Activated CD4-positive, alpha-beta T cell treated with anti-CD3 and anti-CD28 coated beads for 4 hours (primary cell): ENCODE results near the gene F7.
"Not testable (repeated sequence)": the region's sequence is repeated elsewhere in the genome, so short reads cannot be mapped to it uniquely, and the experiment has no call there.

Experiments
- DNase-seq, 2 donors: peaks; one replicate each; pipeline ENCODE4 v3.0.0-alpha.2; 2020

F7 gene

DNA sequence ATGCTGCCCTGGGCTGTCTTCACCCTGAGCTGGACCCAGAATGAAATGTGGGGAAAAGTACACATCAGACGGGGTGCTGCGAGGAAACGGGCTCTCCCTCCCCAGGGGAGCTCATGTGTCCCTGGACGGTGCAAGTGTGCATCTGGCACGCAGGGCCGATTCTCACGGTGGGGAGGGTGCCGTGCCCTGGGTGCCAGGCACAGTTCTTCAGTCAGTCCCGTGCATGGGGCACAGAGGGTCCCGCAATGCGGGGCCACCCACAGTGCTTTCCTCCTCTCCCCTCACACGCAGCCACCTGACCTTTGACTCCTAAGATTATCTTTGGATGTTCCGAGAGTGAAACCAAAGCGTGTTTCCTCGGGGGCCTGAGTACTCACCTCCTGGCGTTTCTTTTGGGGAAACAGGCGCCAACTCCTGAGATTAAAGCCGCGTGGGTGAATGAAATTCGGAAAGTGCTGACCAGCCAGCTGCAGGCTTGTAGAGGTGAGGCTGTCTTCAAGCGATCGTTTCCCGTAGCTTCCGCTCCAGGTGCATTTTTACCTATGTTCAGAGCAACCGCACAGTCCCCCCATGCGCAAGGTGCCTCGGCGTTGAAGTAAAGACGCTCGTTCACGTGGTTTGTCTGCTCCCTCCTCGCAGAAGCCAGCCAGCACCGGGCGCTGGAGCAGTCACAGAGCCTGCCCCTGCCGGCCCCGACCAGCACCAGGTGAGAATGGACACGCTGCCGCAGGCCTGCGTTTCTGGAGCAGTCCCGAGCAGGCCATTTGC is 17.5 kb upstream of the F7 start:
- DNase-seq, result no peak

- no peak for DNase-seq
Measured at GRCh38 chr13:113088691-113089020, 16.9 kb upstream of the F7 start.

DNA sequence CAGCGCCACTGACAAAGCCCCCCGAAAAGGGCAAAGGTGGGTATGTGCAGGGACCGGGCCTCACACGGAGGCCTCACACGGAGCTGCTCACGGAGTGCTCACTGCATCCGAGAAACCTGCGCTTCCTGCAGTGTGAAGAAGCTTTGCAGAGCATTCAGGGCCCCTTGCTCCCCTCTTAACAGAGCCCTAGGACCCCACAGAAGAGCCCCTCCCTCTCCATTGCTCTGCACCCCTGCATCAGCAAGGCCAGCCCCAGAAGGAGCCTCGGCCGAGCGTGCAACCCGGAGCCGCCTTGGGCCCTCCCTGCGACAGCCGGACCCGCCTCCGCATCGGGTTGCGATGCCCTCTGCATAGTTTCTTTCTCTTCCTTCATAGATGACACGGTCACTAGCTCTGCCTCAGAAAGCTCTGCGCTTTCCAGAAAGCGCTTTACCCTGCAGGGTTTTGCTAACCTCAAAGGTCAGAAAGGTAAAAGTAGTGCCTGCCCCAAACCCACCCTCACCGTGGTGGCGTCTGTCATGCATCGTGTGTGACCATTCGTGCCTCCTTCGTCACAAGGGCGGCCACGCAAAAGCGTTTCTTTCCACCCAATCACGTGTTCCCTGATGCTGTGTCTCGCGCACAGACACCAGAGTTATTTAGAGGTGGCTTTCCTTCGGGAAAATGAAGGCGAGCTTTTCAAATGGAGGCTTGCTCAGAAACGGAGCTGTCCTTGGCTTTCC is 15.7 kb upstream of the F7 start:
- DNase-seq, result no peak

DNA sequence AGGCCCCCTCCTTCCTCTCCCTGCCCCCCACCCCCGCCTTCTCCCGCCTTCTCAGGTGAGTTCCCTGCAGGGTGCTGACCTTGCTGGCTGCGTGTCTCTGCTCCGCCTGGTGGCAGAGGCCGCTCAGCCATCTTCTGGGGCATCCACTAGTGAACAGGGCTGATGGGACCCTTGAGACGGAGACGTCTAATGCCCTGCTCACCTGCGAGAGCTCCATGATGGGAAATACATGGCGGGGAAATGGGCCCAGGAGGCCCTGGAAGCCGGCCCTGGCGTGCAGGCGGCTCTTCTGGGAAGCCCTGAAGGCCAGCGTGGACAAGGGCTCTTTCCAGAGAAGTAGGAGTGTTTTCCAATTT is 15.2 kb upstream of the F7 start:
- no peak for DNase-seq

GRCh38 chr13:113090806-113091205 is 14.8 kb upstream of the F7 start:
- no peak for DNase-seq

- DNase-seq, result no peak
Measured at GRCh38 chr13:113091211-113091771, 14.3 kb upstream of the F7 start.

- no peak for DNase-seq
Measured at GRCh38 chr13:113091891-113092775, 13.5 kb upstream of the F7 start.

DNA sequence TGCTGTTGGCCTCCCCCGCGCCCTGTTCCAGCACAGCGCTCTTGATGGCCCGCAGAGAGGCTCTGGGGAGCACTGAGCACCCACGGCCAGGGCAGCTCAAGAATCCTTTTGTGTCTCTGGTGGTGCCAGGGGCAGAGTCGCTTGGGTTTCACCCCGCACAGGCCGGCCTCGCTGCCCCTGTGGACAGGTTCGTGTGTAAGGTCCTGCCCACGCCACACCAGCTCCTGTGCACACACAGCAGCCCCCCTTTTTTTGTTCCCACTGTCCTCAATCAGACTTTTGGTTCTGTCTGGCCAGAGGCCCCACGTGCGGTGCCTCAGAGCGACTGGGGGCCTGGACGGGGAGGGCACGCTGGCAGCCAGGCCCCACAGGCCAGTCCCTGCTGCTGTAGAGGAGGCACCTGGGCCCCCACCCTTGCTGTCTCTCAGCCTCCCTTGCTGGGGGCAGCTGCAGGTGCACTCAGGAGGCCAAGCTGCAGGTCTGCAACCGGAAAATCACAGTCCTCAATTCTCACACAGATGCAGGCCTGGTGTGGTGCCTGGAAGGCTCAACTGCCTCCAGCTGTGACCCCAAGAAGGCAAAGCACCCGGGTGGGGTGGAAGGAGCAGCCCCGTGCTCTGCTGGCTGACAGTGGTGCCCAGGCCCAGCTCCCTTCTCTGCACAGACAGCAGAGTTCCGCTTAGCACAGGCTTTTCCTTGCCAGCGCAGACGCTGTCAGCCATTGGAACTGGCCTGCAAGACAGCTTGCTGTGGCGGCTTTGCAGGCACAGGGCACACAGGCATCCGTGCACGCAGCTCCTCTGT is 12.6 kb upstream of the F7 start:
- no peak for DNase-seq

GRCh38 chr13:113093580-113094409 is 11.8 kb upstream of the F7 start:
- DNase-seq, result no peak

DNA sequence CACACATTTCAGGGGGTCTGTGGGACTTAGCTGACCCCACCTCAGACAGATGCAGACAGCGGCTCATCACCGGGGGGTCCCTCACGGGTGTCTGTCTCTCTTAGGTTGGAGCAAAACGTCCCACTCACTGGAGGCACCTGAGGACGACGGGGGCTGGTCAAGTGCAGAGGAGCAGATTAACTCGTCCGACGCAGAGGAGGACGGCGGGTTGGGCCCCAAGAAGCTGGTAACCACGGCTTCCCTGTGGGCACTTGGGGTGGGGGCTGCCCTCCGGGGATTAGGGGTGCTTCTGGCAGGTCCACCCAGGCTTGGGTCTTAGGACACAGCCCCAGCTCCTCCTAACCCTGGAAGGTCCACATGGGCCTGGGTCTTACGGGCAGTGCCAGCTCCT is 11.2 kb upstream of the F7 start:
- no peak for DNase-seq

DNA sequence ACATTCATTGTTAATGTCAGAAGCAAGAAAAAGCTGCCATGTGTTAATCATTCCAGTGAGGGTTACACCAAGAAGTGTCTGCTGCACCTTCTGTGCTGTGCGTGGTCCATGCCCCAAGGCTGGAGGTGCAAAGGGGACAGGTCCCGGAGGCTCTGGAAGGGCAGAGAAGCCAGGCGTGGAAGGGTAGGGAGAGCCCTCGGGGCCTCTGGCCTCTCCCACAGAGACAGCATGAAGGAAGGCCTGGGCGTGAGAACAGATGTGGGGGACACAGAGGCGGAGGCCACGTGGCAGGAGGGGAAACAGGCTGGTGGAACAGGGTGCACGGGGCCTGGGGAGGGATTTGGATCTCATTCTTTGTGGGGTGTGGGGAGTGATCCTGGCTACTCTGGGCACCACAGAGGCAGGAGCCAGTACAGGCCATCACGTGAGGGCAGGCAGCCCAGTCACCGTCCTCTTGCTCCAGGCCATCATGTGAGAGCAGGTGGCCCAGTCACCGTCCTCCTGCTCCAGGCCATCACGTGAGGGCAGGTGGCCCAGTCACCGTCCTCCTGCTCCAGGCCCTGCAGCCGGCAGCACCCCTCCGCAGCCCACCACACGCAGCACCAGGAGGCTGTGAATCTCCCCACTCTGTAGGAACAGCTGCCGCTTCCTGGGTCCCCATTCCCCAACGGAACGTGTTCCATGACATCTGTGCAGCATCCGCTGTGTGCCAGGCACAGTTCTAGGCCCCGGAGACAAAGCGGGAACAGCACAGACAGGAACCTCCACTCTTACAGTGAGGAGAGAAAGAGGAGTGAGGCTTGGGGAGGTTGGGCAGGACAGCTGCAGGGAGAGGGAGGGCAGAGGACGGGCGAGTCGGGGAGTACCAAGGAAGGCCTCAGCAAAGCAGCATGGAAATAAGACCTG is 10.2 kb upstream of the F7 start:
- no peak for DNase-seq

GRCh38 chr13:113096052-113096744 is 9.4 kb upstream of the F7 start:
- no peak for DNase-seq

GRCh38 chr13:113096745-113097305 is 8.8 kb upstream of the F7 start:
- DNase-seq, result no peak

DNA sequence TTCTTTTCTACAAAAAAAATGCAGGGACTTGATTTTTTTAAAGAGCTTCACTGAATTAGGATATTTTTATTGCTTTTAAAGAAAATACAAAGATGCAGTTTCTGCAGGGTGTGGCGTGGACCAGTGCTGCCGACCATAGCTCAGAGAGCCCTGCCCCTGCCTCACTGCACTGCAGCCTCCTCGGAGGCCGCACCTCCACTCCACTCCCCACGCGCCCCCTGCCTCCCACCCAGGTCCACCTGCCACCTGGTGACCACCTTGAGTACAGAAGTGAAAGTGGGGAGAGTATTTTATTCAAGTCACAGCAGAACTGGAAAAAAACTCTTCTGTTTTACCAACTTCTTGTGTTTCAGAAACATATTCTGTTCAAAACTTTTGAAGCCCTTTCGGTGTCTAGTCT is 7.9 kb upstream of the F7 start:
- no peak for DNase-seq

DNA sequence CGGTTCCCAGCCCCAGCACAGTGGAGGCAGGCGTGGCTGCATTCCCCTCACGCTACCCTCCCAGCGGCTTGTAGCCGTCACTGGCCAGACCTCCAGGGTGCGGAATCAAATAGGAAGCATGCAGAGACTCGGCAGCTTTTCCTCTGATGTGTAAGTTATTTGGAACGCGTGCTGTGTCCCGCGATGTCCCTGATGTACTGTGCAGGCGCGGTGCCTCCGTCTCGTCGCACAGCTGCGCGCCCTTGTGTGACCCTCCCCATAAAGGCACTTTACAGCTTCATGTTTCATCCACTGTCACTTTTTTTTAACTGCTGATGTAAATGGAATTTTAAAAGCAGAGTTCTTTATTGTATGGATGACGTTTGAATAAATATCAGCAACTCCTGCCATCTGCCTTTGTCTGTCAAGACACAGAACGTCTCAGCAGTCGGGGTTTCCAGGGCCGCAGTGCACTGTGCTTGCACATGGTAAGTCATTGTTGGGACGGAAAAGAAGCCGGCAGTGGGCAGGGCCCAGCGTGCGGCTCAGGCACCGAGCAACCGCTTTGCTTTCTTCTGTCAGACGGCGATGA is 7.3 kb upstream of the F7 start:
- no peak for DNase-seq

DNA sequence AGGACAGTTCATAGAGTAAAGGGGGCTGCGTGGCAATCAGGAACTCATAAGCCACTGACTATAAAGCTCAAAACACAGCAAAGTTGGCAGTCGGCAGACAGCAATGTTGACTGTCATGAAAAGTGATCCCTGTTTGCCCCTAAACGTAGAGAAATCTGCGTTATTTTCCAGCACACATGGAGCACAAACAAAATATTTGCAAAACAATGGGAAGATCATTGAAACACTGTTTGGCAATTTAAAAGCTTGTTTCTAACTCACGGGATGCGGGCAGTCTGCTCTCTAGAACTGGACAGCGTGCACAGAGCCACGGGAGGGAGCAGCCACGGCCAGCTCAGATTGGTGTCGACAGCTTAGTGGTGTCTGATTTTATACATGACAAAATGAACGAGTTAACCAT is 6.4 kb upstream of the F7 start:
- DNase-seq, result no peak

GRCh38 chr13:113102302-113102701 is 3.3 kb upstream of the F7 start:
- not testable (repeated sequence) for DNase-seq

- no peak for DNase-seq
Measured at GRCh38 chr13:113102727-113103126, 2.9 kb upstream of the F7 start.

DNA sequence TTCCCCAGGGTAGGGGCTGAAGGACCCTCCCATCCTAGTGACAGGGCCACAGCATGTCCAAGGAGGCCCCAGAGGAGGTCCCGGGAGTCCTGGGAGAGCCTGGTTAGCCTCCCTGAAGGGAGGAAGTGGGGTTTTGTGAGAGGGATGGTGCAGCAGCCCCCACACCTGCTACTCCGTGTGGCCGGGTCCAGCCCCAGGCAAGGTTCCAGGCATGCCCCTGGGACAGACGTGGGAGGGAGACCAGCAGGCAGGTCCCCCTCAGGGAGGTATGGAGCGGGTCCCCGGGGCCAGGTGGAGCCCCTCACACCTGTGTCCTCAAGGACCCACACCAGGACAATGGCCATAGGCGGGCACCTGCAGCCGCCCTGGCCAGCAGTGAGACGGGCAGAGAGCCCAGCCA is 1.9 kb upstream of the F7 start:
- no peak for DNase-seq
